ENCODE measurements around the gene TOMM5. TPM values are rescaled to one million over a fixed set of nuclear protein-coding genes. Genes with fewer than 3 reads are reported as not detected.
"Not testable (repeated sequence)": the region's sequence is repeated elsewhere in the genome, so short reads cannot be mapped to it uniquely, and the experiment has no call there.

The TOMM5 gene
- total RNA-seq, 1 donor from 2014 or later: 82.7 TPM

GRCh38 chr9:37617161-37617560, 24.8 kb upstream of the TOMM5 start:
- DNase-seq (ENCODE audit: low spot score): no peak

GRCh38 chr9:37611961-37612360, 19.6 kb upstream of the TOMM5 start:
- DNase-seq (ENCODE audit: low spot score): no peak

GRCh38 chr9:37611014-37611413, 18.6 kb upstream of the TOMM5 start:
- no peak for DNase-seq (ENCODE audit: low spot score)

DNA sequence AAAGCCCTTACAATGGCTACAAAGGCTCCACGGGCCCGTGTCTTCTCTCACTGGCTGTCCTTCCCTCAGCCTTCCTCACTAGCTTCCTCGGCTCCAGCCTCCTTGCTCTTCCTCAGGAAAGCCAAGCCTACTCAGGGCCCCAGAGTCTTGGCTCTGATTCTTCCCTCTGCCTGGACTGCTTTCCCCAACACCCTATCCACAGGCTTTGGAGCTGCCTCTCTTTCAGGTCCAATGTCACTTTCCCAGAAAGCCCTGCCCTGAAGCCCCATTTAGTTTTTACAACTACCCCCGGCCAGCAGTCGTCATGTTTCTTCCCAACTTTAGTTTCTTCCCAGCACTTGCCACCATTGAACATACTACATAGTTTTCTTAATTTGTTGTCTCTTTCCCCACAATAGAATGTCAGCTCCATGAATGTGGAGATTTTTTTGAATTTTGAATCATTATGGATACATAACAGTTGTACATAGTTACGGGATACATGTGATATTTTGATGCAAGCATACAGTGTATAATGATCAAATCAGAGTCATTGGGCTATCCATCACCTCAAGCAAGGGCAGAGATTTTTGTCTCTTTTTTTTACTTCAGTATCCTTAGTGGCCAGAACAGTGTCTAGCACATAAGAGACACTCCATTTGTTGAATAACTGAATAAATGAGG, 17.5 kb upstream of the TOMM5 start:
- DNase-seq (ENCODE audit: low spot score): no peak

DNA sequence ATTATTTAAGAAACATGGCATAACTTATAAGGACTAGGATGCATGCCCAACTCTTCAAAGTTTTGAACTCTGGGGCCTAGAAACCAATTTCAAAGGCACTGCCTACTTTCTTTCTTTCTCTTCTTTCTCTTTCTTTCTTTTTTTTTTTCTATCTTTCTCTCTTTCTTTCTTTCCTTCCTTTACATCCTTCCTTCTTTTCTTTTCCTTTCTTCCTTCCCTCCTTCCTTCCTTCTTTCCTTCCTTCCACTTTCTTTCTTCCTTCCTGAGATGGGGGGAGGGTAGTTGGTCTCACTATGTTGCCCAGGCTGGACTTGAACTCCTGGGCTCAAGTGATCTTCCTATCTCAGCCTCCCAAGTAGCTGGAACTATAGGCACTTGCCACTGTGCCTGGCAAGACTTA, 15.9 kb upstream of the TOMM5 start:
- no peak for DNase-seq (ENCODE audit: low spot score)

DNA sequence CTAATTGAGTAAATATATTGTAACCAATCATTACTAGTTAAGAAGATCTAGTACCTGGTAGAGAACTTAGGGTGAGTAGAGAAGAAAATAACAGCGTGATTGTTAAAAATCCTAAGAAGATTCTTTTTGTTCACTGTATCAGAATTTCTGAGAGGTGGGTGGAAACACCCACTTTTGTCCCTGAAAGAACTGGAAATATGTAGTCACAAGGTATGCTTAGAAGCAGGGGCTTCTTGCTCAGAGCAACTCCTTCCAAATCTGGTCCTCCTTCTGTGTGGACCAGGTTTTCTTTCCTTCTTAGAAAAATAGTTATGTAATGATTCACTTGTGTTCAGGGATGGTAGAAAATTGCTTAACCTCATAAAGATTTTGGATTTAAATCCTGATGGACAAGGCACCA, 11.9 kb upstream of the TOMM5 start:
- no peak for DNase-seq (ENCODE audit: low spot score)

- DNase-seq (ENCODE audit: low spot score): no peak
Measured at GRCh38 chr9:37602817-37603216, 10.4 kb upstream of the TOMM5 start.

- DNase-seq (ENCODE audit: low spot score): not testable (repeated sequence)
Measured at GRCh38 chr9:37602061-37602460, 9.7 kb upstream of the TOMM5 start.

- no peak for DNase-seq (ENCODE audit: low spot score)
Measured at GRCh38 chr9:37596504-37596903, 4.1 kb upstream of the TOMM5 start.

- no peak for DNase-seq (ENCODE audit: low spot score)
Measured at GRCh38 chr9:37593883-37594448, 1.6 kb upstream of the TOMM5 start.

GRCh38 chr9:37587521-37587920, 4.9 kb downstream of the TOMM5 start:
- DNase-seq (ENCODE audit: low spot score): no peak

- DNase-seq (ENCODE audit: low spot score): no peak
Measured at GRCh38 chr9:37583522-37584121, 8.8 kb downstream of the TOMM5 start.

- no peak for DNase-seq (ENCODE audit: low spot score)
Measured at GRCh38 chr9:37582548-37583157, 9.7 kb downstream of the TOMM5 start.

GRCh38 chr9:37575921-37576721, 16.3 kb downstream of the TOMM5 start, which contains the start of gene FBXO10:
Gene FBXO10, minus strand, starts transcription at chr9:37576380. Its CDS starts 34,612 bp downstream, at chr9:37541768.
- peak; percentile 93 for DNase-seq (ENCODE audit: low spot score)

GRCh38 chr9:37575511-37575914, 16.9 kb downstream of the TOMM5 start:
- no peak for DNase-seq (ENCODE audit: low spot score)

- no peak for DNase-seq (ENCODE audit: low spot score)
Measured at GRCh38 chr9:37575001-37575400, 17.4 kb downstream of the TOMM5 start.

GRCh38 chr9:37574241-37574721, 18.1 kb downstream of the TOMM5 start:
- DNase-seq (ENCODE audit: low spot score): no peak

DNA sequence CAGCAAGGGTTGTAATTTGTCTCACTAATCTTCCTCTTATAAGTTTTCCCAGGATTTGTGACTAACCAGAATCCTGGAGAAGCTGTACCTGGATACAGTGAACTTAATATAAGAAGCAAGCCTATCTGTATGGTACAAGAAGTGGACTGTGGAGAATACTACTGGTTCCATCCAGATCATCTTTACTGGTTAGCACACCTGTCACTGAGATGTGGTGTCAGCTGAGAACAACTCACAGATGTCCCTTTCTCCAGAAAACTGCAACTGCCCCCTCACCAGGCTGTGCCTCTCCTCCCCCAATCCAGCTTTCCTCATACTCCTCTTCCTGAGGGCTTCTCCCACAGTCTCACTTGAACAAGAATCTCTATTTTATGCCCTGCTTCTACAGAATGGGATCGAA, 21.1 kb downstream of the TOMM5 start:
- DNase-seq (ENCODE audit: low spot score): no peak

- DNase-seq (ENCODE audit: low spot score): no peak
Measured at GRCh38 chr9:37566716-37567115, 25.7 kb downstream of the TOMM5 start.

DNA sequence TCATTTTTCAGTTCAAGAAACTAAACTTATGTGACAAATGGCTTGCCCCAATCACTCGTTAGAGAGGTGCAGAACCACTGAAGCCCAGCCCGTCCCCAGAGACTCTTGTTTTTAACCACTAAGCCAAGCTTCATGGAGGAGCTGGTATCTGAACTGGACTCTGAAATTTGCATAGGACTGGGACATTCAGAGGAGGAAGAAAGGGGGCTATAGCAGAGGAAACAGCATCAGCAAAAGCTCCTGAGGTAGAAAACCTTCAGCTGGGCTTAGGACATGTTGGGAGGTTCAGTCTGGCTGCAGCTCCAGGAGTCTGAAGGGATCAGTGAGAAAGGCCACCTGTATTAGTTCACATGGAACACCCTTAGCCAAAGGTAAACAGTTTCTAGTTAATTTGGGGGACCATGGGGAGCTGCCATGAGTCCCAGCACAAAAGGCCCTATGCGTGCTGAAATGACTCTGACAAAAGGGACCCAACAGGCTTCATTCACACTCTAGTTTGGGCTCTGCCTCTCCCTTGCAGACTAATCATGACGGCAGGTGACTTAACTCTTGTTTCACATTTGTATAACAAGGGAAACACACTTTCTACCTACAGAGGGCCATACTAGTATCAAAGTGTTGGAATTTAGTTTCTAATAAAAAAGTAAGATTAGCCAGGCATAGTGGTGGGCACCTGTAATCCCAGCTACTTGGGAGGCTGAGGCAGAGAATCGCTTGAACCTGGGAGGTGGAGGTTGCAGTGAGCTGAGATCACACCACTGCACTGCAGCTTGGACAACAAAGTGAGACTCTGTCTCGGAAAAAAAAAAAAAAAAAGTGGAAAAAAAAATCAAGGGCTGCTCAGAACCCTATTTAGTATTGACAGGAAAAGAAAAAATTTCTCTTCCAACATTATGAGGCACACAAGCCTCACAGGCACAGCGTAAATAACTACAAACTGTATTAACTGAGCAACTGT, 26.5 kb downstream of the TOMM5 start:
- no peak for DNase-seq (ENCODE audit: low spot score)
